DLD1 (cell line): Measurements from ENCODE around the gene AQP2.

Experiments
- in situ Hi-C: cut with HindIII; loops from 2 replicates; pipeline ENCODE4 v1.10.0; 2017; ENCODE audit warnings: low sequenced_read_pairs

AQP2 gene

GRCh38 chr12:49939707-49940106, 10.8 kb upstream of the AQP2 start:
- in situ Hi-C loops, result loop anchor here (5.0 kb wide), 1 partner anchor 47 kb away; no protein-coding TSS in a partner anchor

DNA sequence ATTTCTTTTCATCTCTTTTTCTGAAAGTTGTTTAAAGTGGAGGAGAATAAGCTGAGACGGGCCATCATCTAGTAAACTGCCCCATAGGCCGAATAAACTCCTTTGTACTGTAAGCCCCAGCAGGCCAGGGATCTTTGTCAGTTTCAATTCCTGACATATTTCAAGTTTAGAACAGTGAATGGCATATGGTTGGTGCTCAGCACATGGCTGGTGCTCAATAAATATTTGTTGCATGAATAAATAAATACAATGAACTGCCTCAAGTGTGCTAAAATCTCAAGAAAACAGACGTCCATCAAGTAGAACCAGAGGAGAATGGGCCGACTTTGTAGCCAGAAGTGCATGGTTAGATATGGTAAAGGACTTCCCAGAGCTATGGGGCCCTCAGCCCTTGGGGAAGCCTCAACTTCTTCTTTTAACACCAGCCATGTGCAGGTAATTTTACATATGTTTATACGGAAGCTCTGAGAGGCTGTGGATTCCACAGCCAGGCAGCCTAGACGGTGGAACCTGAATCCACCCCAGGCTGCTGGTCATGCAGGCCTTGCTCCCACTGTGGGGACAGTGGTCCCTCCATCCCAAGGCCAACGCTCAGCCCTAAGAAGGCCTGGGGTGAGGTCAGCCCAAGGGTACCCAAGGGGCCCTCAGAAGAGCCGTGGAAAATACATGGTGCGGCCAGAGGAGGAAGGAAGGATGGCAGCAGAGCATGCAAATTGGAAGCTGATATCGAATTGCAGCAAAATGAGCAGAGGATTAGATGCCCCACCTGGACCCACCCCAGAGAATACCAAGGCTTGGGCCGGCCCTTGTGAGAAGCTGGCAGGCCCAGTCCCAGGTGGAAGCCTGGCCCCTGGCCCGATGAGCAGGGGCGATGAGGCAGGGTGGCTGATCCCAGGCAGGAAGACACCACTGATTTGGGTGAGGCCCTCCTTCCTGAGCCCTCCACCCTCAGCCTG, 8.7 kb upstream of the AQP2 start:
- in situ Hi-C loops, result loop anchor here (5.0 kb wide), 1 partner anchor 50 kb away; no protein-coding TSS in a partner anchor

GRCh38 chr12:49942512-49942893, 8.0 kb upstream of the AQP2 start:
- in situ Hi-C loops, result loop anchor here (5.0 kb wide), 1 partner anchor 50 kb away; no protein-coding TSS in a partner anchor

- in situ Hi-C loops, result loop anchor here (5.0 kb wide), 1 partner anchor 51 kb away; no protein-coding TSS in a partner anchor
Measured at GRCh38 chr12:49942921-49943624, 7.5 kb upstream of the AQP2 start.

- in situ Hi-C loops, result loop anchor here (5.0 kb wide), 1 partner anchor 51 kb away; no protein-coding TSS in a partner anchor
Measured at GRCh38 chr12:49943625-49943960, 6.9 kb upstream of the AQP2 start.

GRCh38 chr12:49944046-49944445, 6.5 kb upstream of the AQP2 start:
- in situ Hi-C loops, result loop anchor here (5.0 kb wide), 1 partner anchor 52 kb away; no protein-coding TSS in a partner anchor

GRCh38 chr12:49944718-49945117, 5.8 kb upstream of the AQP2 start:
- in situ Hi-C loops, result loop anchor here (5.0 kb wide), 1 partner anchor 52 kb away; no protein-coding TSS in a partner anchor

GRCh38 chr12:49945394-49946080, 5.0 kb upstream of the AQP2 start:
- in situ Hi-C loops, result no loop called here

- in situ Hi-C loops, result no loop called here
Measured at GRCh38 chr12:49946086-49946485, 4.5 kb upstream of the AQP2 start.

- in situ Hi-C loops, result no loop called here
Measured at GRCh38 chr12:49946497-49946896, 4.0 kb upstream of the AQP2 start.

- in situ Hi-C loops, result no loop called here
Measured at GRCh38 chr12:49947593-49948226, 2.8 kb upstream of the AQP2 start.

DNA sequence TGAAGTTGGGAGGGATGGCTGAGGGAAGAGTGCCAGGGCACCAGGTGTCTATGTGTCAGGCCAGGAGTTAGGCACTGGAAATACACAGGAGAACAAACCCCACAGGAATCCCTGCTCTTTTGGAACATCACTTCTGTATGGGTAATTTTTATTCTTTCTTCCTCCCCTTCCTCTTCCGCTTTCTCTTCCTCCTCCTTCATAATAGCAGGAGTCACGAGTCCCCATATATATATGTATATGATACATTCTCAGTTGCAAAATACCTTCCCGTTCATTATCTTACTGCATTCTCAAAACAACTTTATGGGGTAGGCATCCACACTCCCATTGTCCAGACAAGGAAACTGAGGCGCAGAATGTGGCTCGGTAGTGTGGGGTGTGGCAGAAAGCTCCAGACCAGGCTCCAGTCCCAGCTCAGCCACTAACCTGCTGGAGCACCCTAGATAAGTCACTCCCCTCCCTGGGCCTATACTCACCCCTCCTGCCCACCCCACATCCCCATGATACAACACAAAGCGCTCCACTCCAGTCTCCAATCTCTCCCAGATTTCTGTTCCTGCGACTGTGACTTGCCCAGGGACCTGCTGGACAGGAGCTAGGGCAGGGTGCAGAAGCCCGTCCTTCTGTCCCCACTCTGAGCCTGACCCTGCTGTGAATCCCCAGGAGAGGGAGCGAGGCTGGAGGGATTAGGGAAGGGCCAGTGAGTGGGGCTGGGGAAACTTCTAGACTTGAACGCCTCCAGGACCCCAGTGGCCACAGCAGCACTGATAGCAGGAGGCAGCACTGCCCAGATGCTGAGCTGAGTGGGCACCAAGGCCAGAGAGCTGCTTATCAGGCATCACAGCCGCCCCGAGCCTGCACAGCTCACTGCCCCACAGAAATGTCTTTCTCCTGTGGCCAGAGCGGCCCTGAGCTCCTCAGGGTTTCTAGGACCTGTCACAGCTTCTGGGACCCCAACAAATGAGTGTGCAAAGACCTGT, 1.4 kb upstream of the AQP2 start:
- in situ Hi-C loops, result no loop called here

DNA sequence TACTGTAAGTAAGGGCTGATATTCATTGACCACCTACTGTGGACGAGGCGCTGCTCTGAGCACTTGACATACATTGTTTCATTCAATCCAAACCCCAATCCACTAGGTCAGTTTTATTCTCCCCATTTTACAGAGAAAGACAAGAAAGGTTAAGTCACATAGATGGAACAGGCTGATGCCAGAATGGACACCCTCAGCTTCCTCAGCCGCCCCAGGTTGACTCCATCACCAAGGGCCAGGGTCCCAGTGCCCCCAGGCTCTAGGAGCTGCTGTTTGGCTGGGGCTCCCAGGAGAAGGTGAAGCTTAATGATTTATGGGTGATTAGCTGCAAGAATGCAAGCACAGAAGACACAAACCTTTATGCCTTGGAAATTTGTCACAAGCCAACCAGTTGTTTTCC, 671 bp upstream of the AQP2 start:
- in situ Hi-C loops, result loop anchor here (10.0 kb wide), 1 partner anchor 115 kb away; no protein-coding TSS in a partner anchor

DNA sequence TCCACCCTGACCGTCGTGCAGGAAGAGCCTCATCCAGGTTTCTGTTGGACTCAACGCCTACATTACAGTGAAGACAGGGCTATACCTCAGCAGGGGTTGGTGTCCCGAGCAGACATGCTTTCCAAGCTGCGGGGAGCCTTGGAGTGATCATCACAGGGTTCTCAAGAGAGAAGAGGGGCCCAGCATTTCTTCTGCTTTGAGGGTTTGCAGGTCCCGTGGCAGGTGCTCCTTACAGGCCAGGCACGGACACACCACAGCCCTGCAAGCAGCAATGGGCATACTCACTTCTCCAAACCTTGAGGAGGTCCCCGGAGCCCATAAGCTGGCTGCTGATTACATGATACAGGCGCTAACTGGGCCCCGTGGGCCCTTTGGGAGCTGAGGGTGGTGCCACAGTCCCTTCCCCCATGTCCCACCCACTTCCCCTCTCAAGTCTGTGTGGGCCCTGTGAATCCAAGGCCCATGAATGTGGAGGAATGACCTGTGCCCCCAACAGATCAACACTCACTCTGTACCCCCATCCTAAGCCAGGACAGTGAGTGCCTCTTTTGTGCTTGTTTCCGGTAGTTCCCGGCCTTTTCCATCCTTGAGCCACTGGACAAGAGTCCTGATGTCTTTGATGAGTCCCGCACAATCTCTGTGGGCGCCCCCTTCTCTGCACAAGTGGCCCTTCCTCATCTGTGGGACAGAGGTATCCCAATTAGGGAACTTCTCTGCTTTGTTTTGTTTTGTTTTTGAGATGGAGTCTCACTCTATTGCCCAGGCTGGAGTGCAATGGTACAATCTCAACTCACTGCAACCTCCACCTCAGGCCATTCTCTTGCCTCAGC, 1.1 kb downstream of the AQP2 start:
- in situ Hi-C loops, result loop anchor here (10.0 kb wide), 1 partner anchor 113 kb away; no protein-coding TSS in a partner anchor

DNA sequence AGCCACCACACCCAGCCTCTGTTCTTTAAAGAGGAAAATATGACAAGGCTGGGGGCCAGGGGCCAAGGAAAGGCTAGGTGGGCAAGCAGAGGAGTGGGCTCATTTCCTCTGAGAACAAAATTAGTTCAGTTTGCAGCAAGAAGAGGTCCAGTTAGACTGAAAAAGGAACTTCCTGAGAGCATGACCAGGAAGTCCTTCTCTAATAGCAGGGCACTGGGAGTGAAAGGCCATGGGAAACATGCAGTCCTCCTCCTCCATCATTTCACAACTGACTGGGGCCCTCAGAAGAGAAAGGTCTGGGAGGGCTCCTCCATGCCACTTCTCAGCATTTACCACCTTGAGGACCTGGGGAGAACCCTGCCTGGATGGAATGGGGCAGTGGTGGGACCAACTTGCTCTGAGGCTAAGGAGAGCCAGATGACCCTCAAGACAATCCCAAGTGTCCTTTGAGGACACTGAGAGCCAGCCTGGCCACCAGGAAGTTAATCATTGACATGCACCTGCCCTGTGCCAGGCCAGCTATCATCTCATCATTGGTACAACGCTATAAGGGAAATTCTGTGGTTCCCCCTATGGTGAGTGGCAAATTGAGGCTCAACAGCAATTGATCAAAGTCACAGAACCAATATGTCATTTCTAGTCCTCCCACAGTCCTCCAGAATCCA, 2.0 kb downstream of the AQP2 start:
- in situ Hi-C loops, result loop anchor here (10.0 kb wide), 1 partner anchor 112 kb away; no protein-coding TSS in a partner anchor

GRCh38 chr12:49953151-49953550, 2.6 kb downstream of the AQP2 start:
- in situ Hi-C loops, result loop anchor here (10.0 kb wide), 1 partner anchor 112 kb away; no protein-coding TSS in a partner anchor

GRCh38 chr12:49953961-49954846, 3.7 kb downstream of the AQP2 start:
- in situ Hi-C loops, result loop anchor here (10.0 kb wide), 1 partner anchor 111 kb away; no protein-coding TSS in a partner anchor
